Measurements from ENCODE around the gene STBD1.

DNA sequence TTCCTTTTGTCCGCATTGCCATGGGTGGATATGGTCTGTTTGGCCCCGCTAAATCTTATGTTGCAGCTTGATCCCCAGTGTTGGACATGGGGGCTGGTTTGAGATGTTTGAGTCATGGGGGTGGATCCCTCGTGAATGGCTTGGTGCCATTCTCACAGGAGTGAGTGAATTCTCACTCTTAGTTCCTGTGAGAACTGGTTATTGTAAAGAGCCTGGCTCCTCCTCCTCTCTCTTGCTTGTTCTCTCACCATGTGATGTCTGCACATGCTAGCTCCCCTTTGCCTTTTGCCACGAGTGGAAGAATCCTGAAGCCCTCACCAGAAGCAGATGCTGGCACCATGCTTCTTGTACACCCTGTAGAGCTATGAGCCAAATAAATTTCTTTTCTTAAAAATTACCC is 22.6 kb upstream of the STBD1 start:
- TF ChIP-seq TAF1 (IDR thresholded peaks at IDR 0.05; ENCODE audit: borderline replicate concordance, low read depth, low read length) (no peak), JUND (IDR thresholded peaks at IDR 0.05) (no peak), TEAD4 (IDR thresholded peaks at IDR 0.05; ENCODE audit: borderline replicate concordance, insufficient read depth) (no peak), RCOR1 (IDR thresholded peaks at IDR 0.05; ENCODE audit: low read length) (no peak), POLR2AphosphoS5 (IDR thresholded peaks at IDR 0.05; ENCODE audit: low read depth, low read length) (no peak)
- TF ChIP-seq, protein P1, sequence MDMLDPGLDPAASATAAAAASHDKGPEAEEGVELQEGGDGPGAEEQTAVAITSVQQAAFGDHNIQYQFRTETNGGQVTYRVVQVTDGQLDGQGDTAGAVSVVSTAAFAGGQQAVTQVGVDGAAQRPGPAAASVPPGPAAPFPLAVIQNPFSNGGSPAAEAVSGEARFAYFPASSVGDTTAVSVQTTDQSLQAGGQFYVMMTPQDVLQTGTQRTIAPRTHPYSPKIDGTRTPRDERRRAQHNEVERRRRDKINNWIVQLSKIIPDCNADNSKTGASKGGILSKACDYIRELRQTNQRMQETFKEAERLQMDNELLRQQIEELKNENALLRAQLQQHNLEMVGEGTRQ (IDR thresholded peaks at IDR 0.05; ENCODE audit: borderline replicate concordance, low read depth, low read length): no peak
- TF ChIP-seq, protein P2, sequence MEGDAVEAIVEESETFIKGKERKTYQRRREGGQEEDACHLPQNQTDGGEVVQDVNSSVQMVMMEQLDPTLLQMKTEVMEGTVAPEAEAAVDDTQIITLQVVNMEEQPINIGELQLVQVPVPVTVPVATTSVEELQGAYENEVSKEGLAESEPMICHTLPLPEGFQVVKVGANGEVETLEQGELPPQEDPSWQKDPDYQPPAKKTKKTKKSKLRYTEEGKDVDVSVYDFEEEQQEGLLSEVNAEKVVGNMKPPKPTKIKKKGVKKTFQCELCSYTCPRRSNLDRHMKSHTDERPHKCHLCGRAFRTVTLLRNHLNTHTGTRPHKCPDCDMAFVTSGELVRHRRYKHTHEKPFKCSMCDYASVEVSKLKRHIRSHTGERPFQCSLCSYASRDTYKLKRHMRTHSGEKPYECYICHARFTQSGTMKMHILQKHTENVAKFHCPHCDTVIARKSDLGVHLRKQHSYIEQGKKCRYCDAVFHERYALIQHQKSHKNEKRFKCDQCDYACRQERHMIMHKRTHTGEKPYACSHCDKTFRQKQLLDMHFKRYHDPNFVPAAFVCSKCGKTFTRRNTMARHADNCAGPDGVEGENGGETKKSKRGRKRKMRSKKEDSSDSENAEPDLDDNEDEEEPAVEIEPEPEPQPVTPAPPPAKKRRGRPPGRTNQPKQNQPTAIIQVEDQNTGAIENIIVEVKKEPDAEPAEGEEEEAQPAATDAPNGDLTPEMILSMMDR (IDR thresholded peaks at IDR 0.05): no peak
